Coronary artery (tissue), 2 donors: ENCODE data around the gene CDC42.

ENCODE experiments used
- DNase-seq: peaks from one replicate; pipeline ENCODE4 v3.0.0-alpha.2; 2017; ENCODE audit warnings: low spot score
- H3K27ac ChIP-seq, 2 donors: fragments of 200-600 bp; sonication (generic); one replicate each; pipeline ENCODE4 v1.5.1; 2016 to 2019
- H3K4me3 ChIP-seq: fragments of 200-600 bp; sonication (generic); 2 replicates; pipeline ENCODE4 v1.5.1; 2016; ENCODE audit warnings: mild to moderate bottlenecking, moderate library complexity
- TF ChIP-seq, protein P1 (sequence below): fragments of 200-600 bp; sonication (generic); IDR thresholded peaks from one replicate; pipeline ENCODE4 v1.5.1; 2019; ENCODE audit warnings: antibody characterized with exemption

CDC42 gene

DNA sequence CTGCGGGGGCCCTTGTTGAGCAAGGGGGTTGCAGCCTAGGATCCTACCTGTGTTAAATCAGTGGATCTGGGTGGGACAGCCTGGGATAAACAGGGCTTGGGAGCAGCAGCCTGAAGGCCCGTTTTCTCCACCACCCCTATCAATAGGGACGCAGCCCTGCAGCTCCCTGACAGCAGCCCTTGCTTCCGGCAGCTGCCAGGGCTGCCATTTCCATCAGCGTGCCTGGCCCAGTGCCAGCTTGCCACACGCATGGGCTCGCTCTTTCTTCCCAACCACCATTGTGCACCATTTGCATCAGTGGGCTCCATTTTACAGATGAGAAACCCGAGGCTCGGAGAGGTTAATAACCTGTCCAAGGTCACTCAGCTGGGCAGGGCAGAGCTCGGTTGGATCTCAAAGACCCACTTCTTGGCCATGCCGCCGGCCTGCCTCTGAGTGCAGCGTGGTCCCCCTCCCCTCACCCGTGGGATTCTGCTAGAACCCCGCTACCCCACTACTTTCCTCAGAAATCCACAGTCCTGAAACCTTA lies 86.6 kb downstream of the CDC42 start:
- H3K27ac ChIP-seq: no peak overlapping the region
- DNase-seq: no peak
- no peak overlapping the region for H3K4me3 ChIP-seq
- TF ChIP-seq, protein P1, sequence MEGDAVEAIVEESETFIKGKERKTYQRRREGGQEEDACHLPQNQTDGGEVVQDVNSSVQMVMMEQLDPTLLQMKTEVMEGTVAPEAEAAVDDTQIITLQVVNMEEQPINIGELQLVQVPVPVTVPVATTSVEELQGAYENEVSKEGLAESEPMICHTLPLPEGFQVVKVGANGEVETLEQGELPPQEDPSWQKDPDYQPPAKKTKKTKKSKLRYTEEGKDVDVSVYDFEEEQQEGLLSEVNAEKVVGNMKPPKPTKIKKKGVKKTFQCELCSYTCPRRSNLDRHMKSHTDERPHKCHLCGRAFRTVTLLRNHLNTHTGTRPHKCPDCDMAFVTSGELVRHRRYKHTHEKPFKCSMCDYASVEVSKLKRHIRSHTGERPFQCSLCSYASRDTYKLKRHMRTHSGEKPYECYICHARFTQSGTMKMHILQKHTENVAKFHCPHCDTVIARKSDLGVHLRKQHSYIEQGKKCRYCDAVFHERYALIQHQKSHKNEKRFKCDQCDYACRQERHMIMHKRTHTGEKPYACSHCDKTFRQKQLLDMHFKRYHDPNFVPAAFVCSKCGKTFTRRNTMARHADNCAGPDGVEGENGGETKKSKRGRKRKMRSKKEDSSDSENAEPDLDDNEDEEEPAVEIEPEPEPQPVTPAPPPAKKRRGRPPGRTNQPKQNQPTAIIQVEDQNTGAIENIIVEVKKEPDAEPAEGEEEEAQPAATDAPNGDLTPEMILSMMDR: no peak

DNA sequence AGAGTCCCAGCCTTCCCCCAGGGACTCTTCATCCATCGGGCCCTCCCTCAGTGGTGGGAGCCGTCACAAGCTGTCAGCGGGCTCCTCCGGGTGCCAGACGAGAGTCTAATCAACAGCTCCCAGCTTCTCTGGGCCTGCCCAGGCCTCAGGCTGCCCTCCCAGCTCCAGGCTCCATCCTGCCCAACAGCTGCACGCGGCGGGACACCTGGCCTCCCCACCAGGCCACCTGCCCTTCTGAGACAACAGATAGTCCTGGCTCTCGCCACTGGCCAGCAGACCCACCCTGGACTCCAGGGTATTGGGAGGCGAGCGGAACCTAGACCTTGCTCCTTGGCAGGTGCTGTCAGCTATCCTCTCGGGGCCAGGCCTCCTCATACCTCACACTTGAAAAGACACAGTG lies 87.3 kb downstream of the CDC42 start:
- DNase-seq: no peak
- TF ChIP-seq, protein P1: no peak
- H3K27ac ChIP-seq: no peak overlapping the region
- H3K4me3 ChIP-seq: no peak overlapping the region
